Chondrocyte (in vitro differentiated cells): ENCODE results near the gene TRIM72. TPM values are rescaled to one million over a fixed set of nuclear protein-coding genes. Genes with fewer than 3 reads are reported as not detected.
"Not testable (repeated sequence)": the region's sequence is repeated elsewhere in the genome, so short reads cannot be mapped to it uniquely, and the experiment has no call there.

Experiments
- DNase-seq: peaks from one replicate; pipeline ENCODE4 v3.0.0; 2021; ENCODE audit warnings: mixed read lengths, low spot score
- H3K27ac Mint-ChIP-seq: one replicate; pipeline ENCODE4 v1.8.0; 2021; ENCODE audit warnings: mild to moderate bottlenecking, moderate library complexity, mixed read lengths; ENCODE audit not compliant: unreplicated experiment
- H3K27me3 Mint-ChIP-seq: 2 replicates; pipeline ENCODE4 v1.8.0; 2021; ENCODE audit warnings: low read depth, mixed read lengths
- H3K36me3 Mint-ChIP-seq: 2 replicates; pipeline ENCODE4 v1.8.0; 2021; ENCODE audit warnings: low read depth, mixed read lengths
- H3K4me1 Mint-ChIP-seq: 2 replicates; pipeline ENCODE4 v1.8.0; 2021; ENCODE audit warnings: low read depth, mild to moderate bottlenecking, mixed read lengths
- H3K4me3 Mint-ChIP-seq: one replicate; pipeline ENCODE4 v1.8.0; 2021; ENCODE audit warnings: mild to moderate bottlenecking, moderate library complexity, mixed read lengths; ENCODE audit not compliant: unreplicated experiment
- H3K9me3 Mint-ChIP-seq: 2 replicates; pipeline ENCODE4 v1.8.0; 2021; ENCODE audit warnings: low read depth, mixed read lengths
- CTCF ChIP-seq: fragments of 200-600 bp; sonication (generic); IDR thresholded peaks from 2 replicates; pipeline ENCODE4 v1.5.0; 2021; ENCODE audit warnings: antibody characterized with exemption, mild to moderate bottlenecking, moderate library complexity
- total RNA-seq: library from RNA; stranded (reverse); gene quantifications from 3 replicates; pipeline ENCODE4 v1.2.1, GENCODE V29; 2021

Gene TRIM72
- total RNA-seq, 1 donor from 2014 or later: not detected

GRCh38 chr16:31267332-31268032 lies 53.6 kb downstream of the TRIM72 start:
- no peak overlapping the region for H3K27ac Mint-ChIP-seq
- no peaks in the 10 kb centered on the region for H3K36me3 Mint-ChIP-seq
- DNase-seq: no peak
- no peak for TF ChIP-seq CTCF
- peaks cover 28% of the 10 kb centered on the region for H3K27me3 Mint-ChIP-seq
- H3K4me3 Mint-ChIP-seq: no peak overlapping the region
- no peaks in the 10 kb centered on the region for H3K4me1 Mint-ChIP-seq
- no peaks in the 10 kb centered on the region for H3K9me3 Mint-ChIP-seq

- Mint-ChIP-seq H3K4me1 (no peaks in the 10 kb centered on the region), H3K4me3 (no peak overlapping the region), H3K27me3 (peaks cover 26% of the 10 kb centered on the region), H3K27ac (no peak overlapping the region), H3K36me3 (no peaks in the 10 kb centered on the region), H3K9me3 (no peaks in the 10 kb centered on the region)
- TF ChIP-seq CTCF: no peak
- no peak for DNase-seq
Observed at GRCh38 chr16:31268033-31268365, 54.1 kb downstream of the TRIM72 start.

- no peak overlapping the region for H3K4me3 Mint-ChIP-seq
- H3K9me3 Mint-ChIP-seq: peaks cover 3% of the 10 kb centered on the region
- no peak overlapping the region for H3K27ac Mint-ChIP-seq
- peaks cover 26% of the 10 kb centered on the region for H3K27me3 Mint-ChIP-seq
- H3K36me3 Mint-ChIP-seq: no peaks in the 10 kb centered on the region
- H3K4me1 Mint-ChIP-seq: no peaks in the 10 kb centered on the region
- DNase-seq: no peak
- TF ChIP-seq CTCF: no peak
Observed at GRCh38 chr16:31268891-31269290, 55.0 kb downstream of the TRIM72 start.

GRCh38 chr16:31269541-31269940 lies 55.6 kb downstream of the TRIM72 start:
- TF ChIP-seq CTCF: no peak
- no peak for DNase-seq
- H3K9me3 Mint-ChIP-seq: peaks cover 3% of the 10 kb centered on the region
- no peaks in the 10 kb centered on the region for H3K4me1 Mint-ChIP-seq
- H3K4me3 Mint-ChIP-seq: no peak overlapping the region
- H3K36me3 Mint-ChIP-seq: no peaks in the 10 kb centered on the region
- H3K27ac Mint-ChIP-seq: no peak overlapping the region
- peaks cover 26% of the 10 kb centered on the region for H3K27me3 Mint-ChIP-seq

GRCh38 chr16:31269973-31270372 lies 56.1 kb downstream of the TRIM72 start:
- not testable (repeated sequence) for H3K4me3 Mint-ChIP-seq, H3K36me3 Mint-ChIP-seq, H3K4me1 Mint-ChIP-seq, H3K27ac Mint-ChIP-seq, H3K9me3 Mint-ChIP-seq, DNase-seq
- peaks cover 26% of the 10 kb centered on the region for H3K27me3 Mint-ChIP-seq

- peaks cover 3% of the 10 kb centered on the region for H3K9me3 Mint-ChIP-seq
- H3K36me3 Mint-ChIP-seq: no peaks in the 10 kb centered on the region
- no peak overlapping the region for H3K27ac Mint-ChIP-seq
- TF ChIP-seq CTCF: no peak
- peaks cover 26% of the 10 kb centered on the region for H3K27me3 Mint-ChIP-seq
- H3K4me3 Mint-ChIP-seq: no peak overlapping the region
- no peak for DNase-seq
- H3K4me1 Mint-ChIP-seq: no peaks in the 10 kb centered on the region
Observed at GRCh38 chr16:31270795-31271194, 56.9 kb downstream of the TRIM72 start.
